H1 (cell line): ENCODE measurements around the gene CETN1. TPM values are rescaled to one million over a fixed set of nuclear protein-coding genes. Genes with fewer than 3 reads are reported as not detected.

Experiments
- CTCF ChIA-PET: fragments of 300-600 bp; sonication (Branson Sonifier 250); formaldehyde crosslinking; loops from one replicate; lab custom pipeline; 2021; ENCODE audit not compliant: partially characterized antibody; lab: Charles Lee
- POLR2A ChIA-PET: fragments of 300-600 bp; sonication (Branson Sonifier 250); formaldehyde crosslinking; loops from one replicate; lab custom pipeline; 2021; ENCODE audit warnings: inconsistent platforms; ENCODE audit not compliant: partially characterized antibody; lab: Charles Lee
- DNase-seq, 2 experiments: peaks; one replicate each; pipeline versions ENCODE4 v3.0.0 to v3.0.0-alpha.2; 2010 to 2022; ENCODE audit warnings: low spot score in 2 of 2, low read depth in 1 of 2, mixed read lengths in 1 of 2
- FAIRE-seq: peaks from 2 replicates; lab custom pipeline; 2011; peaks lifted over from hg19 to GRCh38; lab: Jason Lieb, UNC
- H2AFZ ChIP-seq: 2 replicates; pipeline ENCODE4 v1.8.1; 2012; ENCODE audit warnings: low read length, inconsistent platforms
- H2AK5ac ChIP-seq: 2 replicates; pipeline ENCODE4 v1.6.1; 2013; ENCODE audit warnings: low read depth, low read length
- H2BK120ac ChIP-seq: replicated peaks from 2 replicates; pipeline ENCODE3; 2013; ENCODE audit warnings: low read depth, low read length, inconsistent platforms
- H2BK12ac ChIP-seq: 2 replicates; pipeline ENCODE4 v1.6.1; 2013; ENCODE audit warnings: low read depth, low read length
- H2BK15ac ChIP-seq: 2 replicates; pipeline ENCODE4 v1.6.1; 2013; ENCODE audit warnings: low read length
- H2BK20ac ChIP-seq: 2 replicates; pipeline ENCODE4 v1.6.1; 2013; ENCODE audit warnings: low read length
- H2BK5ac ChIP-seq: 2 replicates; pipeline ENCODE4 v1.6.1; 2013; ENCODE audit warnings: low read depth, low read length
- H3K14ac ChIP-seq: 2 replicates; pipeline ENCODE4 v1.6.1; 2013; ENCODE audit warnings: inconsistent platforms; ENCODE audit not compliant: insufficient read length
- H3K18ac ChIP-seq: 2 replicates; pipeline ENCODE4 v1.6.1; 2013; ENCODE audit warnings: low read length; ENCODE audit errors: extremely low read depth
- H3K23ac ChIP-seq: 2 replicates; pipeline ENCODE4 v1.6.1; 2013; ENCODE audit warnings: inconsistent platforms; ENCODE audit not compliant: insufficient read length
- H3K23me2 ChIP-seq: 2 replicates; pipeline ENCODE4 v1.6.1; 2013; ENCODE audit warnings: low read depth, low read length
- H3K27ac ChIP-seq: 2 replicates; pipeline ENCODE4 v1.6.1; 2011; ENCODE audit warnings: low read depth, low read length, inconsistent platforms
- H3K27me3 ChIP-seq, 4 experiments: replicated peaks in 1 of 4; 1 replicate in 1 of 4; 2 replicates in 3 of 4; pipeline versions ENCODE4 v1.6.1 to v1.8.1; 2011 to 2013; ENCODE audit warnings: low read length in 3 of 4, mild to moderate bottlenecking in 3 of 4, inconsistent platforms in 2 of 4, mixed read lengths in 2 of 4, moderate library complexity in 1 of 4; ENCODE audit not compliant: control insufficient read depth in 3 of 4, insufficient read depth in 3 of 4; ENCODE audit errors: extremely low read depth in 1 of 4
- H3K36me3 ChIP-seq, 4 experiments: 2 replicates each; pipeline versions ENCODE4 v1.6.1 to v1.8.1; 2011 to 2013; ENCODE audit warnings: mild to moderate bottlenecking in 4 of 4, low read length in 3 of 4, moderate library complexity in 2 of 4, control low read depth in 1 of 4, inconsistent platforms in 1 of 4; ENCODE audit not compliant: insufficient read depth in 4 of 4, control insufficient read depth in 2 of 4
- H3K4ac ChIP-seq: replicated peaks from 2 replicates; pipeline ENCODE3; 2013; ENCODE audit warnings: low read length, low read depth, mixed read lengths, inconsistent platforms; ENCODE audit not compliant: insufficient read length
- H3K4me1 ChIP-seq, 4 experiments: replicated peaks in 1 of 4; 1 replicate in 1 of 4; 2 replicates in 3 of 4; pipeline versions ENCODE4 v1.6.1 to v1.8.1; 2011 to 2013; ENCODE audit warnings: low read length in 3 of 4, inconsistent platforms in 2 of 4, mixed read lengths in 1 of 4; ENCODE audit not compliant: insufficient read depth in 4 of 4, control insufficient read depth in 3 of 4
- H3K4me2 ChIP-seq, 2 experiments: 2 replicates each; pipeline versions ENCODE4 v1.6.1 to v1.8.1; 2011 to 2013; ENCODE audit warnings: low read depth in 2 of 2, low read length in 2 of 2, control low read depth in 1 of 2, inconsistent platforms in 1 of 2, mild to moderate bottlenecking in 1 of 2; ENCODE audit not compliant: insufficient read depth in 1 of 2
- H3K4me3 ChIP-seq, 4 experiments: fragments of 200-600, 300-600 bp in 1 of 4; sonication (generic), shearing (Covaris generic), sonication (Bioruptor Twin) in 1 of 4; 2 replicates each; pipeline versions ENCODE4 v1.5.1 to v1.8.1; 2011 to 2016; ENCODE audit warnings: low read length in 4 of 4, low read depth in 3 of 4, control low read depth in 2 of 4, inconsistent platforms in 2 of 4, mild to moderate bottlenecking in 2 of 4, mixed read lengths in 1 of 4, moderate library complexity in 1 of 4; ENCODE audit not compliant: insufficient read depth in 2 of 4; ENCODE audit errors: extremely low read depth in 1 of 4
- H3K56ac ChIP-seq: replicated peaks from 2 replicates; pipeline ENCODE3; 2013; ENCODE audit warnings: low read depth, mild to moderate bottlenecking, mixed read lengths, low read length, inconsistent platforms; ENCODE audit not compliant: insufficient read length
- H3K79me1 ChIP-seq: 2 replicates; pipeline ENCODE4 v1.6.1; 2013; ENCODE audit warnings: low read depth, low read length, control low read depth
- H3K79me2 ChIP-seq, 2 experiments: 2 replicates each; pipeline versions ENCODE4 v1.6.1 to v1.8.1; 2012 to 2013; ENCODE audit warnings: low read length in 2 of 2, mild to moderate bottlenecking in 2 of 2, inconsistent platforms in 1 of 2; ENCODE audit not compliant: insufficient read depth in 2 of 2, control insufficient read depth in 1 of 2
- H3K9ac ChIP-seq, 4 experiments: replicated peaks in 1 of 4; 1 replicate in 1 of 4; 2 replicates in 3 of 4; pipeline versions ENCODE4 v1.6.1 to v1.8.1; 2011 to 2013; ENCODE audit warnings: low read depth in 3 of 4, low read length in 3 of 4, control low read depth in 2 of 4, mild to moderate bottlenecking in 2 of 4, moderate library complexity in 2 of 4, inconsistent platforms in 1 of 4; ENCODE audit errors: extremely low read depth in 1 of 4
- H3K9me3 ChIP-seq, 2 experiments: 2 replicates each; pipeline versions ENCODE4 v1.6.1 to v1.8.1; 2012 to 2013; ENCODE audit warnings: mild to moderate bottlenecking in 2 of 2, moderate library complexity in 2 of 2, control low read depth in 1 of 2, inconsistent platforms in 1 of 2, low read depth in 1 of 2, low read length in 1 of 2, mixed read lengths in 1 of 2; ENCODE audit not compliant: insufficient read depth in 2 of 2
- H4K20me1 ChIP-seq, 2 experiments: replicated peaks in 1 of 2; 2 replicates each; pipeline versions ENCODE3 to v1.8.1; 2011 to 2013; ENCODE audit warnings: inconsistent platforms in 2 of 2, low read length in 2 of 2, mild to moderate bottlenecking in 1 of 2; ENCODE audit not compliant: insufficient read depth in 2 of 2, control insufficient read depth in 1 of 2
- H4K5ac ChIP-seq: 2 replicates; pipeline ENCODE4 v1.6.1; 2013; ENCODE audit warnings: low read length, low read depth, mixed read lengths, inconsistent platforms; ENCODE audit not compliant: insufficient read length
- H4K8ac ChIP-seq: 2 replicates; pipeline ENCODE4 v1.8.0; 2013; ENCODE audit warnings: mild to moderate bottlenecking, moderate library complexity, low read length, inconsistent platforms; ENCODE audit not compliant: insufficient read depth; ENCODE audit errors: extremely low read depth
- H4K91ac ChIP-seq: replicated peaks from 2 replicates; pipeline ENCODE3; 2013; ENCODE audit warnings: low read length, mixed read lengths, inconsistent platforms; ENCODE audit not compliant: insufficient read length
- CTBP2 ChIP-seq: IDR thresholded peaks from 2 replicates; pipeline ENCODE4 v1.7.0; 2011; ENCODE audit warnings: borderline replicate concordance, mild to moderate bottlenecking, moderate library complexity, mixed read lengths, low read length; ENCODE audit not compliant: insufficient read depth, insufficient read length
- TCF12 ChIP-seq: IDR thresholded peaks from 2 replicates; pipeline ENCODE4 v1.6.1; 2011; ENCODE audit warnings: low read depth, mild to moderate bottlenecking, low read length
- WGBS, 2 experiments: shearing (Covaris generic) in 1 of 2; methylation state at CpG; one replicate each; pipeline versions ENCODE4 v1.1.6 to v1.1.7; 2013 to 2015; ENCODE audit warnings: low lambda C conversion rate in 2 of 2, mixed read lengths in 2 of 2, inconsistent platforms in 1 of 2, low coverage in 1 of 2, missing lambda C conversion rate in 1 of 2; ENCODE audit not compliant: insufficient replicate concordance in 2 of 2, insufficient coverage in 1 of 2, insufficient read length in 1 of 2; ENCODE audit errors: extremely low coverage in 1 of 2, missing lambda C conversion rate in 1 of 2; 5-methylcytosine and 5-hydroxymethylcytosine counted together
- polyA plus RNA-seq, 7 experiments: library from polyadenylated mRNA; depleted of rRNA in 3 of 7; stranded (reverse) in 5 of 7; unstranded in 2 of 7; fragments of >200 nt in 5 of 7; fragments of 200-250 nt in 2 of 7; gene quantifications; 1 replicate in 5 of 7; 2 replicates in 1 of 7; 4 replicates in 1 of 7; pipeline versions ENCODE4 v1.2.1 to v1.2.3, GENCODE V29; 2011 to 2013; ENCODE audit warnings: missing spikeins in 2 of 7, mixed read lengths in 2 of 7
- total RNA-seq: library from RNA; stranded (reverse); fragmentation: NEBNext Ultra II Directional; extraction: Animal tissue kit (Norgen Biotek cat#: 25700); gene quantifications from 2 replicates; pipeline ENCODE4 v1.2.1, GENCODE V29; 2021

The CETN1 gene
- total and polyA plus RNA-seq, 2 of the 8 experiments (the other 6 are each of a cell fraction or from before 2014, with no cell fraction given), result not detected

- Histone ChIP-seq H2AK5ac (no peak overlapping the region), H3K56ac (no peak overlapping the region), H3K79me2 (no peaks in the 10 kb centered on the region), H3K27ac (no peak overlapping the region), H3K9me3 (no peaks in the 10 kb centered on the region), H2BK20ac (no peak overlapping the region), H3K27me3 (no peaks in the 10 kb centered on the region), H2BK15ac (no peak overlapping the region), H3K23ac (no peak overlapping the region), H3K23me2 (no peaks in the 10 kb centered on the region; the same call in 1 of the 2 replicates), H3K4me3 (no peak overlapping the region), H3K36me3 (no peaks in the 10 kb centered on the region), H3K4ac (no peak overlapping the region), H4K20me1 (no peaks in the 10 kb centered on the region), H2BK120ac (no peak overlapping the region), H3K9ac (no peak overlapping the region), H3K14ac (no peak overlapping the region), H2AFZ (no peak overlapping the region), H4K8ac (no peak overlapping the region), H3K4me2 (no peak overlapping the region), H3K4me1 (no peaks in the 10 kb centered on the region; a peak in 1 of 7 replicates), H4K5ac (no peak overlapping the region)
- FAIRE-seq (no peak), DNase-seq (no peak)
- 92% methylated on average over 2 of the region's 2 CpGs; no CpG with 5 or more reads in 1 of the 2 experiments for WGBS, 2 experiments
- ChIA-PET POLR2A (no interaction called here), CTCF (interaction anchor here (1.2 to 6.9 kb wide), 10 partner anchors 12 to 205 kb away, joined by 3 to 63 read pairs (median 4); no protein-coding TSS in a partner anchor)
- TF ChIP-seq CTBP2 (no peak), TCF12 (no peak)
- TF ChIP-seq, all 59 proteins: peak for 0
- Histone ChIP-seq H3K18ac (no peak overlapping the region), H2BK12ac (no peak overlapping the region), H2BK5ac (no peak overlapping the region), H3K79me1 (no peaks in the 10 kb centered on the region), H4K91ac (no peak overlapping the region)
Measured at GRCh38 chr18:627231-627630, 47.1 kb downstream of the CETN1 start.
